IMR-90 (cell line): ENCODE results near the gene GAREM2. TPM values are rescaled to one million over a fixed set of nuclear protein-coding genes. Genes with fewer than 3 reads are reported as not detected.

ENCODE experiments used
- ATAC-seq: fragments of 200-7000 bp; cut with Tn5 transposase; 2 replicates; pipeline ENCODE4 v1.9.1; 2020; ENCODE audit warnings: low read depth, mild to moderate bottlenecking, moderate library complexity
- BruUV-seq: library from RNA; stranded (reverse); fragments of 400-500 nt; replicated peaks from 2 replicates; lab custom pipeline; 2021; lab: Mats Ljungman, UMichigan
- CTCF ChIA-PET: fragments of 300-600 bp; formaldehyde crosslinking; extraction: SDS; loops from one replicate; lab custom pipeline; 2021; ENCODE audit warnings: antibody characterized with exemption; lab: Yijun Ruan, JAX
- POLR2A ChIA-PET: fragments of 300-600 bp; sonication (Branson Sonifier 250); formaldehyde crosslinking; loops from one replicate; lab custom pipeline; 2022; ENCODE audit warnings: antibody characterized with exemption; ENCODE audit not compliant: unreplicated experiment; lab: Charles Lee
- DNase-seq: peaks from one replicate; pipeline ENCODE4 v3.0.0; 2013
- H2AFZ ChIP-seq: replicated peaks from 2 replicates; pipeline ENCODE3; 2013; ENCODE audit warnings: low read length, mild to moderate bottlenecking; ENCODE audit not compliant: poor library complexity
- H2AK5ac ChIP-seq: 2 replicates; pipeline ENCODE4 v1.6.1; 2013; ENCODE audit warnings: low read depth, low read length, inconsistent platforms
- H2AK9ac ChIP-seq: replicated peaks from 2 replicates; pipeline ENCODE3; 2013; ENCODE audit warnings: mild to moderate bottlenecking, low read depth, low read length, moderate library complexity; ENCODE audit not compliant: poor library complexity
- H2BK120ac ChIP-seq: 2 replicates; pipeline ENCODE4 v1.6.1; 2013; ENCODE audit warnings: low read depth, low read length, inconsistent platforms
- H2BK15ac ChIP-seq: 3 replicates; pipeline ENCODE4 v1.6.1; 2013; ENCODE audit warnings: low read depth, low read length, inconsistent platforms
- H2BK20ac ChIP-seq: 2 replicates; pipeline ENCODE4 v1.6.1; 2013; ENCODE audit warnings: low read depth, mild to moderate bottlenecking, inconsistent platforms, low read length, moderate library complexity
- H2BK5ac ChIP-seq: 2 replicates; pipeline ENCODE4 v1.6.1; 2013; ENCODE audit warnings: mild to moderate bottlenecking, low read depth, low read length, inconsistent platforms; ENCODE audit not compliant: poor library complexity, severe bottlenecking
- H3K14ac ChIP-seq: replicated peaks from 2 replicates; pipeline ENCODE4 v1.6.1; 2013; ENCODE audit warnings: low read depth, low read length, inconsistent platforms
- H3K18ac ChIP-seq: 2 replicates; pipeline ENCODE4 v1.6.1; 2013; ENCODE audit warnings: low read depth, low read length, control low read depth
- H3K23ac ChIP-seq: 2 replicates; pipeline ENCODE4 v1.6.1; 2013; ENCODE audit warnings: low read depth, low read length, inconsistent platforms
- H3K27ac ChIP-seq: 2 replicates; pipeline ENCODE4 v1.5.1; 2013; ENCODE audit warnings: mild to moderate bottlenecking, control low read depth, low read length; ENCODE audit not compliant: insufficient read depth
- H3K27me3 ChIP-seq: 2 replicates; pipeline ENCODE4 v1.6.1; 2013; ENCODE audit warnings: low read length; ENCODE audit not compliant: control insufficient read depth, insufficient read depth
- H3K36me3 ChIP-seq: 2 replicates; pipeline ENCODE4 v1.6.1; 2013; ENCODE audit warnings: low read length, mixed read lengths; ENCODE audit not compliant: control insufficient read depth, insufficient read depth
- H3K4ac ChIP-seq: 2 replicates; pipeline ENCODE4 v1.6.1; 2013; ENCODE audit warnings: low read depth, low read length, inconsistent platforms
- H3K4me1 ChIP-seq: 2 replicates; pipeline ENCODE4 v1.6.1; 2013; ENCODE audit warnings: low read length, mixed read lengths; ENCODE audit not compliant: control insufficient read depth, insufficient read depth
- H3K4me2 ChIP-seq: 2 replicates; pipeline ENCODE4 v1.6.1; 2013; ENCODE audit warnings: low read depth, mild to moderate bottlenecking, control low read depth, low read length, moderate library complexity
- H3K4me3 ChIP-seq: 2 replicates; pipeline ENCODE4 v1.5.1; 2013; ENCODE audit warnings: low read depth, mild to moderate bottlenecking, control low read depth, low read length, moderate library complexity; ENCODE audit not compliant: insufficient read depth
- H3K56ac ChIP-seq: 2 replicates; pipeline ENCODE4 v1.6.1; 2013; ENCODE audit warnings: low read length, inconsistent platforms; ENCODE audit not compliant: insufficient read depth; ENCODE audit errors: extremely low read depth
- H3K79me1 ChIP-seq, 2 experiments: 2 replicates each; pipeline ENCODE4 v1.6.1; 2013; ENCODE audit warnings: low read length in 2 of 2, inconsistent platforms in 1 of 2, low read depth in 1 of 2
- H3K9ac ChIP-seq: 2 replicates; pipeline ENCODE4 v1.6.1; 2013; ENCODE audit warnings: low read depth, low read length, control low read depth
- H3K9me1 ChIP-seq: 2 replicates; pipeline ENCODE4 v1.6.1; 2013; ENCODE audit warnings: low read length, inconsistent platforms; ENCODE audit not compliant: insufficient read depth
- H3K9me3 ChIP-seq: 2 replicates; pipeline ENCODE4 v1.6.1; 2013; ENCODE audit warnings: low read length; ENCODE audit not compliant: control insufficient read depth, insufficient read depth
- H4K20me1 ChIP-seq: 2 replicates; pipeline ENCODE4 v1.6.1; 2013; ENCODE audit warnings: low read length, inconsistent platforms; ENCODE audit not compliant: insufficient read depth
- H4K5ac ChIP-seq: 2 replicates; pipeline ENCODE4 v1.6.1; 2013; ENCODE audit warnings: mild to moderate bottlenecking, low read depth, low read length, control low read depth
- H4K8ac ChIP-seq, 2 experiments: 2 replicates each; pipeline ENCODE4 v1.6.1; 2013; ENCODE audit warnings: low read depth in 2 of 2, low read length in 2 of 2, control low read depth in 1 of 2, inconsistent platforms in 1 of 2
- H4K91ac ChIP-seq: 2 replicates; pipeline ENCODE4 v1.6.1; 2013; ENCODE audit warnings: low read depth, low read length, inconsistent platforms; ENCODE audit not compliant: insufficient read depth
- USF2 ChIP-seq: fragments of 150-350 bp; IDR thresholded peaks from 2 replicates; pipeline ENCODE4 v1.6.1; 2017; ENCODE audit warnings: mild to moderate bottlenecking, antibody characterized with exemption, low read length, low read depth
- WGBS, 2 experiments: methylation state at CpG; one replicate each; pipeline versions ENCODE4 v1.1.5 to v1.1.7; 2013; ENCODE audit warnings: missing lambda C conversion rate in 2 of 2; ENCODE audit not compliant: insufficient read length in 1 of 2; ENCODE audit errors: extremely low coverage in 2 of 2; 5-methylcytosine and 5-hydroxymethylcytosine counted together
- dilution Hi-C: fragments of 300-500 bp; cut with HindIII; formaldehyde crosslinking; loops from one replicate; pipeline ENCODE4 v1.14.3; 2018; ENCODE audit warnings: low sequenced_read_pairs; ENCODE audit not compliant: unreplicated experiment
- in situ Hi-C: fragments of 300-500 bp; cut with MboI; formaldehyde crosslinking; loops from 3 replicates; pipeline ENCODE4 v1.14.3; 2019; ENCODE audit warnings: low sequenced_read_pairs, inconsistent platforms, mixed read lengths
- intact Hi-C: fragments of 100-400 bp; cut with micrococcal nuclease; formaldehyde crosslinking; loops from 2 replicates; pipeline ENCODE4 v1.10.0; 2022
- polyA plus RNA-seq, 3 experiments: library from polyadenylated mRNA; depleted of rRNA; stranded (reverse); fragments of >200 nt; gene quantifications; 2 replicates each; pipeline ENCODE4 v1.2.3, GENCODE V29; 2012; ENCODE audit warnings: low replicate concordance in 1 of 3
- total RNA-seq: library from RNA; depleted of rRNA; stranded (reverse); fragments of >200 nt; gene quantifications from 2 replicates; pipeline ENCODE4 v1.2.3, GENCODE V29; 2012

Gene GAREM2
- total and polyA plus RNA-seq, 2 of the 4 experiments (the other 2 are of a cell fraction) = 0.36 to 1.8 TPM

- H3K18ac ChIP-seq = no peak overlapping the region
- peak overlapping the region; percentile 40 for H3K4me3 ChIP-seq
- no peak overlapping the region for H2BK15ac ChIP-seq
- dilution Hi-C loops = no loop called here
- H3K4ac ChIP-seq = peak overlapping the region; percentile 72; the same call in 1 of the 2 replicates
- H2AK9ac ChIP-seq = peak overlapping the region; percentile 85
- 0 out of 2 replicates have a peak, but pooled peaks cover 3% of the 10 kb centered on the region for H4K20me1 ChIP-seq
- ATAC-seq = no peak
- no peak overlapping the region for H3K56ac ChIP-seq
- intact Hi-C loops = loop anchor here (1.0 kb wide), 1 partner anchor 233 kb away; no protein-coding TSS in a partner anchor
- in situ Hi-C loops = no loop called here
- H2BK120ac ChIP-seq = 0 out of 2 replicates have a peak overlapping the region, but pooled peaks have one; percentile 64
- 80% methylated on average over 32 of the region's 34 CpGs; no CpG with 5 or more reads in 1 of the 2 experiments for WGBS, 2 experiments
- no peaks in the 10 kb centered on the region; the same call in 1 of the 2 replicates for H3K27me3 ChIP-seq
- H3K23ac ChIP-seq = peak overlapping the region; percentile 71; the same call in 1 of the 2 replicates
- peak overlapping the region; percentile 70 for H4K5ac ChIP-seq
- H3K14ac ChIP-seq = peak overlapping the region; percentile 79
- no peaks in the 10 kb centered on the region for H3K79me1 ChIP-seq
- H3K9me3 ChIP-seq = no peaks in the 10 kb centered on the region
- peaks cover 8% of the 10 kb centered on the region; the same call in 1 of the 2 replicates for H3K9me1 ChIP-seq
- H2AK5ac ChIP-seq = peak overlapping the region; percentile 52; the same call in 1 of the 2 replicates
- no peak for DNase-seq
- H2BK20ac ChIP-seq = no peak overlapping the region
- H3K27ac ChIP-seq = no peak overlapping the region
- no peaks in the 10 kb centered on the region for H3K4me1 ChIP-seq
- H2BK5ac ChIP-seq = no peak overlapping the region
- H2AFZ ChIP-seq = peak overlapping the region; percentile 97
- peak overlapping the region; percentile 94 to 98 for H4K8ac ChIP-seq
- H3K9ac ChIP-seq = no peak overlapping the region
- CTCF ChIA-PET = interaction anchor here (0.8 kb wide), 1 partner anchor 327 kb away, joined by 3 read pairs; no protein-coding TSS in a partner anchor
- H4K91ac ChIP-seq = no peak overlapping the region
- H3K4me2 ChIP-seq = peak overlapping the region; percentile 50
- POLR2A ChIA-PET = no interaction called here
- no peak for TF ChIP-seq USF2
- no peaks in the 10 kb centered on the region for H3K36me3 ChIP-seq
- BruUV-seq = no TSS peak
Measured at GRCh38 chr2:26184121-26184520, 11.2 kb downstream of the GAREM2 start.
